Adipose tissue (tissue), 3 donors: ENCODE data around the gene PTPRN2. TPM values are rescaled to one million over a fixed set of nuclear protein-coding genes. Genes with fewer than 3 reads are reported as not detected.
"Not testable (repeated sequence)": the region's sequence is repeated elsewhere in the genome, so short reads cannot be mapped to it uniquely, and the experiment has no call there.

ENCODE experiments used
- H3K27ac ChIP-seq: one replicate; pipeline ENCODE4 v1.5.1; 2013; ENCODE audit warnings: low read depth, low read length
- WGBS, 3 donors: extraction: QIAGEN DNeasy Blood & Tissue Kit; methylation state at CpG; one replicate each; pipeline ENCODE4 v1.1.7; 2013; 5-methylcytosine and 5-hydroxymethylcytosine counted together
- polyA plus RNA-seq, 3 donors: library from polyadenylated mRNA; stranded (reverse); fragments of 200-250 nt; gene quantifications; one replicate each; pipeline ENCODE4 v1.2.3, GENCODE V29; 2013
- donor health status: healthy with polysubstance abuse.
- donor health status: Bipolar disorder and iron deficiency.
- donor health status: healthy.

PTPRN2 gene
- polyA plus RNA-seq, 3 donors, result 3.7 to 8.0 (median 7.3) TPM

DNA sequence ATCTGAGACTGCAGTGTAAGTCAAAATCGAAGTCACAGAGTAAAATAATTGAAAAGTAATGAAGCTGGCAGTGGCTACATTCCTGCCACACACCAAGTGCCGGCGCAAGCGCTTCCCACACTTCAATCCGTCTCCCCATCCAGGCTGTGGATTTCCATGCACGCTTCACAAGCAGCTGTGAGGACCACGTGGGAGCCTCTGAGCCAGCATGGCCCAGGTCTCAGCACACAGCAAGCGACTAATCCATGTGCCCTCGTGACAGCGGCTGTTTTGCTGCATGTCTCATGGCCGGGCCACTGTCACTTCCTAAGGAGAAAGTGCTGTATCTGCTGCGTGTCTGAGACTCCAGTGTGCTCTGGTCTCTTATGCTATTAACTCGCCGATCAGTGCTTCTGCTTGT, 683.9 kb downstream of the PTPRN2 start:
- 70 to 82% (median 75%) methylated on average over 14 of the region's 14 CpGs for WGBS, 3 donors
- no peak overlapping the region for H3K27ac ChIP-seq

DNA sequence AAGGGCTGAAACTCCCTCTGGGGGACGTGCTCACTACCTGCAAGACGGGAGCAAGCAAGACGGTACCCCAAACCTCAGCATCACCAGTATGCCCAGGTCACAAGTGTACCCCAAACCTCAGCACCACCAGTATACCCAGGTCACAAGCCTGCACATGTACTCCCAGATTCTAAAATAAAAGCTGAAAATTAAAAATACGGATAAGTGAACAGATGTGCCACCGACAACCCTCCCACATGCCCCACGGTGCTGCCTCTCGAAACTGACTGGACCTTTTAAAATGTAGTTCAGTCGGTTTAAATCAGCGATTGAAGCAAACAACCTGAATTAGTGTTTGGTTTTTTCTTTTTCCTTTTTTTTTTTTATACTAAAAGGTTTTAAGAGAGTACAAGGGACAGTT, 684.3 kb downstream of the PTPRN2 start:
- WGBS, 3 donors, result 80 to 93% (median 89%) methylated on average over 9 of the region's 9 CpGs
- H3K27ac ChIP-seq, result no peak overlapping the region

DNA sequence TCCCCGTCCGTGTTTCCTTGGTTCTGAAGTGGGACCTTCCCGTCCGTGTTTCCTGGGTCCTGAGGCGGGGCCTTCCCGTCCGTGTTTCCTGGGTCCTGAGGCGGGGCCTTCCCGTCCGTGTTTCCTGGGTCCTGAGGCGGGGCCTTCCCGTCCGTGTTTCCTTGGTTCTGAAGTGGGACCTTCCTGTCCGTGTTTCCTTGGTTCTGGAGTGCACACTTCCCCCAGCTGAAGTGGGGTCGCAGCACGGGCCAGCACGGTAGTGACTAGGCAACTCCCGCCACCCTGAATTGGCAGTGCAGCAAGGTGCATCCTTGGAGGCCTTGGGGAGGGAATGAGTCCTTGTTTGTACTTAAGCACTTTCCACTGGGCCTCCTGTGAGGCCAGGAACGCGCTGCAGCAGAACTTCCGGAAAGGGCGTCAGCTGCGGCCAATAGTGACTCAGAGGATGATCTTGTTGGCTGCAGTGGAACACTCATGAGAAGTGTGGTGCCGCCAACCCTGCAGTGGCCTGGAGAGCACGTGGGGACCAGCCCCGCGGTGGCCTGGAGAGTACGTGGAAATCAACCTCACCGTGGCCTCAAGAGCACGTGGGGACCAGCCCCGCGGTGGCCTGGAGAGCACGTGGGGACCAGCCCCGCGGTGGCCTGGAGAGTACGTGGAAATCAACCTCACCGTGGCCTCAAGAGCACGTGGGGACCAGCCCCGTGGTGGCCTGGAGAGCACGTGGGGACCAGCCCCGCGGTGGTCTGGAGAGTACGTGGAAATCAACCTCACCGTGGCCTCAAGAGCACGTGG, 685.6 kb downstream of the PTPRN2 start:
- 90 to 92% (median 92%) methylated on average over 34 to 44 of the region's 45 CpGs for WGBS, 3 donors
- not testable (repeated sequence) for H3K27ac ChIP-seq

DNA sequence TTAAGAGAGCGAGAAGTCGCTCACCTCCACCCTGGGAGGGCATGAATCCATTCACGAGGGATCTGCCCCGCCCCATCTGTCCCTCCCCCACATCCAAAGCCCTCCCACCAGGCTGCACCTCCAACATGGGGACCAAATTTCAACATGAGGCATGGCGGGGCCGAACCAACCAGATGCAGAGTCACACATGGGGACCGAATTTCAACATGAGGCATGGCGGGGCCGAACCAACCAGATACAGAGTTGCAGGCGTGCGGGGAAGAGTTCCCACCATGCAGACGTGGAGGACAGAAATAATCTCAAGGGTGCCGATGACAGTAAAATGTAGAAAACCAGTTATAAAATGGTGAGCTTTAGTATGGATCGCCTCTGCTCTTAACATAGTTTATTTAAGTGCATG, 686.5 kb downstream of the PTPRN2 start:
- WGBS, 3 donors, result 86 to 94% (median 90%) methylated on average over 14 of the region's 14 CpGs
- H3K27ac ChIP-seq, result no peak overlapping the region

DNA sequence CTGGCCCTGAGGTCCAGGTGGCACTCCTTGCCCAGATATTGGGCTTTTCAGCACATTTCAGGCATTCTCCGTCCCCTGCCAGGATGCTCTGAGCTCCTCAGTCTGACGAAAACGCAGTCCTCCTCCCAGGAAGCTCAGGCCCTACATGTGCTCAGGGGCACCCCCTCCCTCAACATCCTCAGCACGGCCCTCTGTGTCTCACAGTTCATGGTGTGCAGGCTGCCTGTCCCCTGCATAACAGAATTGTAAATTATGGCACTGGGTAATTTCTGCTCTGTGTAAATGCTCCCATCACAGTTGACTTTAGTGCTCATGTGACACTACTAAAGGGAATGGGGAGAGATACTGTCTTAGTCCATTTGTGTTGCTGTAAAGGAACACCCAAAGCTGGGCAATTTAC, 687.1 kb downstream of the PTPRN2 start:
- WGBS, 3 donors, result 71 to 88% (median 82%) methylated on average over 4 of the region's 4 CpGs
- no peak overlapping the region for H3K27ac ChIP-seq

DNA sequence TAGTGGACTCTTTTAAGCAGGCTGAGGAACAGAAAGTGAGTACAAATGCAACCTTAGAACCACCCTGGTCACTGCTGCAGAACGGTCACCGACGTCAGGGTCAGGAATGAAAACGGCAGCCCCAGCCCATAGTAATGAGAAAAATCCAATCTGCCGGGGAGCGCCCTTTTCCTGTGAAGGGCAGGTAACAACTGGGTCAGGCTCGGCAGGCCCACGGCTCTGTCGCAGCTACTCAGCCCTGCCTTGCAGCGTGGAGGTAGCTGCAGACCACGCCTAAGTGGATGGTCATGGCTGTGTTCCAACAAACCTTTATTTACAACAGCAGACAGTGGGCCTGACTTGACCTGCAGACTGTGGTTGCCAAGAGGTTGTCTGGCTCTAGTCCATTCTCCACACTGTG, 687.6 kb downstream of the PTPRN2 start:
- no peak overlapping the region for H3K27ac ChIP-seq
- WGBS, 3 donors, result 56 to 63% (median 57%) methylated on average over 11 of the region's 11 CpGs

DNA sequence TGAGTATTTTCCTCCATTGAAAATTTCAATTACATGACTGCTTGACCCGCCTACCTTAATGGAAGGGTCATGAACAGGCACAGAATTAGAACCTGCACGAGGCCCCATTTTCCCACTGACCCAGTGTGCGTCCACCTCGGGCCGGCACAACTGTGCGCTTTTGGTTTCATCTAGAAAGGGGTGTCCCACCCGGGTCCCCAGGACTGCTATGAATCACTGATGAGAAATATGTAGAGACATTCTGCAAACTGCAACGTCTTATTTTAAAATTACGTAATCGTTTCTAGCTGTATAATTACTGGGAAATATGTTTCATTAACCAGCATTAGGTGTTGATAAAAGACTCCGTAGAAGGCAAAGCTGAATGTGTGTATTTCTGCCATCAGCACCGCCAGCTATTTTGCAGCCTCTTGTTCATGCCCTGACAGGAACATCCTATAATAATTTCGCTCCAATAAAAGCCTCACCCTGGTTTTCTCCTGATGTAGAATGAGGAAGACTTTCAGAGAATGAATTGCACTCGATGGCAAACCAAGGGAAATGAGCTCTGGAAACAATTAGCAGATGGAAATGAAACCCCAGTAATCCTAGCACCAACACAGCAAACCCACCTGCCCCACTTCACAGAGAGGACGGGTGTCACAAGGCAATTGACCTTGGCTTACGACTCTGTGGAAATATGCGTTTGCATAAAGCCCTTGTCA, 688.7 kb downstream of the PTPRN2 start:
- WGBS, 3 donors, result 67 to 74% (median 72%) methylated on average over 17 of the region's 17 CpGs
- H3K27ac ChIP-seq, result no peak overlapping the region

DNA sequence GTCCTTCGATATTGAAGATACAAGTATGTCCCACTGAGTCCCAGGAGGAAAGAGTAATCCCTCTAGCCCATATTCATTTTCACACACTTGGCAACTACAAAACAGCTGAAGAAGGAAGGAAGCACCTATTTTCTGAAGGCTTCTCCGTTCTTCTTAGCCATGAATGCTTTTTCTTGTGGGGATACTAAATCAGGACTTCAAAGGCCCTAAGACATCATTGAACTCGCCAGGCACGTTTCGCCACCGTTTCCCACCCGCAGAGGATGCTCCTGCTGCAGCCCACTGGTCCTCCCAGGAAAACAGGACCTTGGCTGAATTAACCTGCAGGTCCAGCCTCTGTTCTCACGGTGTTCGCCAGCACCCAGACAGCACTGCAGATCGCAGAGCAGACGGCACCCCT, 689.4 kb downstream of the PTPRN2 start:
- WGBS, 3 donors, result 77 to 91% (median 78%) methylated on average over 11 of the region's 11 CpGs
- H3K27ac ChIP-seq, result no peak overlapping the region

DNA sequence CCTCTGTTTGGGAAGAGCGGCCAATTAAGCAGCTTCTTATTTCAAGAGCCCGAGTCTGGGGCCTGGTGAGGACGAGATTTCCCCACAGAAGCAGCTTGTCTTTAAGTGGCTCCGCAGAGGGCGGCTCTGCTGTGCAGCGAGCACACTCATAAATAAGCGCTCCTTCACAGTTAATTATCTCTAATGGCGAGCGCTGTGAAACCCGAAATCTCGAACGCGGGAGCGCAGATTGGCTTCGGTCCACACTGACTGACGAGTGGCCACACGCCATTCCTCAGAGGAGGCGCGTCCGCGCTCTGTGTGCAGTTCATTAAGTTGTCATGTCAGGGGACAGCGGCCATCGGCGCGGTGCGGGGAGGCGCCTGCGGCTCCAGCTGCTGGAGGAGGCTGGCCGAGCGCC, 689.9 kb downstream of the PTPRN2 start:
- WGBS, 3 donors, result 86 to 92% (median 89%) methylated on average over 30 of the region's 30 CpGs

DNA sequence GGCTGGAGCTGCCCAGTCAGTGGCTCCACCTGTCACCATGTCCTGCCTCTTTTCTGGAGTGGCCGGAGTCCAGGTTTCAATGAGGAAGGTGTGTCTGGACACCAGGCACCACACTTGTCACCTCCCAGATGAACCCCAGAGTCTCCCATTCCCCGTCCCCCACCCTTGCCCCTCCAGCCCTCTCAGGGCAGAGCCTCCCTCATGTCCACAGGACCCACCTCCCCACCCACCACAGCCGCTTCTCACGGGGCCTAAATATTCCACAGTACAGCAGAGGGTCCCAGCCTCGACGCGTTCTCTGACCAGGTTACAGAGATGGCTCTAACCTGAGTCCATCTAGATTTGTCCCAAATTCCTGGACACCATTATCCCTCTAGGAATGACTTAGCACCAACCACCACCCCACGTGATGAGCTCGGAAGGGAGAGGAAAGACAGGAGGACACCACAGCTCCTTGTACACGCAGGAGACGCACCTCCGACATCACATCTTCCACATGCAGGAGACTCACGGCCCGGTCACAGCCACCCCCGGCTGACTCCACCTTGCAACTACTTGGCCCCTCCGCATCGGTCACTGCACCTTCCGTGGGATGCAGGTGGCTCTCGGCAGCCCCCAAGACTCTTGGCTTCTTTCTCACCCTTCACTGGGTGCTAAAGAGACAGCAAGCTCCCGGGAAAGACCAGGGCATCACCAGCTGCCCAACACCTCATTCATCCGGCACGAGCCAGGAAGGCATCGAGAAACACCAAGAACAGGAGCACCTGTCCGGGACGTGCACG, 690.7 kb downstream of the PTPRN2 start:
- 88 to 93% (median 92%) methylated on average over 25 to 26 of the region's 26 CpGs for WGBS, 3 donors
- H3K27ac ChIP-seq, result no peak overlapping the region

More for the DNA sequence above, 689.9 kb downstream of the PTPRN2 start:
- H3K27ac ChIP-seq, result no peak overlapping the region

DNA sequence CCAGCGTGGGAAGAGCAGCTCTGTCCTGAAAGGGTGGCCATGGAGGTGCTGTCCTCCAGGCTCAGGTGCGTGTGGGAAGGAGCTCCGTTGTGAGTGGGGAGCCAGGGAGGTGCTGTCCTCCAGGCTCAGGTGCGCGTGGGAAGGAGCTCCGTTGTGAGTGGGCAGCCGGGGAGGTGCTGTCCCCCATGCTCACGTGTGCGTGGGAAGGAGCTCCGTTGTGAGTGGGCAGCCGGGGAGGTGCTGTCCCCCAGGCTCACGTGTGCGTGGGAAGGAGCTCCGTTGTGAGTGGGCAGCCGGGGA, 691.3 kb downstream of the PTPRN2 start:
- H3K27ac ChIP-seq, result not testable (repeated sequence)
- WGBS, 3 donors, result 87 to 92% (median 91%) methylated on average over 15 of the region's 15 CpGs

DNA sequence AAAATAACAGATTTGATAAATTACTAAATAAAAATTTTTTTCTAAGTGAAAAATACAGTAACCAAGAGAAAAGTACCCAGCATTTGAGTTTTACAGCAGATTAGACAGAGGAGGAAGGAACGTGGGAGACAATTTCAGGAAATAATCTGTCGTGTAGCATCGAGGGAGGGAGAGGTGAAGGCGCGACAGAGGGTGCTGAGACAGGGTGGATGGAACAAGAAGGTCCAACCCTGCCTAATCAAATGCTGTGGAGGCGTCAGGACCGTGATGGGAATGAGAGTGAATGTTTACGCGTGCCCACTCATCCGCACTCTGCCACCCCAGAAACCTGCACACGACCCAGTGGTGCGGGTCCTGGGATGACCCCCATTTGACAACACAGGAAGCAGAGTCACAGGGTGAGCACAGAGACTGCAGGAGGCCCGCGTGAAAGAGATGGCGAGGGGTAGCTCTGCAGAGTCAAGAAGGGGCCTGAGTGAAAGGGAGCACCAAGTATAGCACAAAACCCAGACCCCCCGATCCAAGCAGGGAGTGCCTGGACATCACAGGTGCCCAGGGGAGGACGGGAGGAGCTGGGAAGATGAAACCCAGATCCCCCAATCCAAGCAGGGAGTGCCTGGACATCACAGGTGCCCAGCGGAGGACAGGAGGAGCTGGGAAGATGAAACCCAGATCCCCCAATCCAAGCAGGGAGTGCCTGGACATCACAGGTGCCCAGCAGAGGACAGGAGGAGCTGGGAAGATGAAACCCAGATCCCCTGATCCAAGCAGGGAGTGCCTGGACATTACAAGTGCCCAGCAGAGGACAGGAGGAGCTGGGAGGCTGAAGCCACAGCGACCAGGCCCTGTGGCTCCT, 691.9 kb downstream of the PTPRN2 start:
- WGBS, 3 donors, result 66 to 86% (median 67%) methylated on average over 19 of the region's 19 CpGs

DNA sequence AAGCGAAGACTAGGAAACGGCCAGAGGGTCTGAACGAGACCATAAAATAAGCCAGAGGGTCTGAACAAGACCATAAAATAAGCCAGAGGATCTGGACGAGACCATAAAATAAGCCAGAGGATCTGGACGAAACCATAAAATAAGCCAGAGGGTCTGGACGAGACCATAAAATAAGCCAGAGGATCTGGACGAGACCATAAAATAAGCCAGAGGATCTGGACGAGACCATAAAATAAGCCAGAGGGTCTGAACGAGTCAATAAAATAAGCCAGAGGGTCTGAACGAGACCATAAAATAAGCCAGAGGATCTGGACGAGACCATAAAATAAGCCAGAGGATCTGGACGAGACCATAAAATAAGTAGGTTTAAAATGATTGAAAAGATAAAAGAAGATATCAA, 692.5 kb downstream of the PTPRN2 start:
- 60 to 84% (median 83%) methylated on average over 12 of the region's 12 CpGs for WGBS, 3 donors
- H3K27ac ChIP-seq, result not testable (repeated sequence)

More for the DNA sequence above, 691.9 kb downstream of the PTPRN2 start:
- no peak overlapping the region for H3K27ac ChIP-seq

DNA sequence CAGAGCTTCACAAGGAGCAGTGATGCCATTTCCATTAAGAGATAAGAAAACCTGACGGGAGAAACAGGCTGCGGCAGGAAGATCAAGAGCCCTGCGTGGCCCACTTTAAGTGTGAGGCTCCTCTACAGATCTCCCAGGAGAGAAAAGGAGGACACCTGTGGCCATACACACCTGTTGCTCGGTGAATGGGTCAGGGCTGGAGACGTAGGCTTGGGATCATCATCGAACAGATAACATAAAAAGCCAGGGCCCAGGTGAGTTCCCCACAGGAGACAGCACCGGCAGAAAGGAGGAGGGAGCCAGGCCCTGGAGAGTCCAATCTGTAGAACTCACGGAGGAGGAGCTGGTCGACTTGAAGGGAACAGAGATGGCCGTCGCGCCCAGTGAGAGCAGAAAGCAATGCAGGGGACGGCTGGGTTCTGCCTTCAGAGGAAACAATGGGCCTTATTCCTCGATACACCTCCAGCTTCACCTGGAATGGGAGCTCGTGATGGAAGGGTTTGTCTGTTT, 694.0 kb downstream of the PTPRN2 start:
- H3K27ac ChIP-seq, result no peak overlapping the region
- WGBS, 3 donors, result 89 to 92% (median 91%) methylated on average over 15 of the region's 15 CpGs

DNA sequence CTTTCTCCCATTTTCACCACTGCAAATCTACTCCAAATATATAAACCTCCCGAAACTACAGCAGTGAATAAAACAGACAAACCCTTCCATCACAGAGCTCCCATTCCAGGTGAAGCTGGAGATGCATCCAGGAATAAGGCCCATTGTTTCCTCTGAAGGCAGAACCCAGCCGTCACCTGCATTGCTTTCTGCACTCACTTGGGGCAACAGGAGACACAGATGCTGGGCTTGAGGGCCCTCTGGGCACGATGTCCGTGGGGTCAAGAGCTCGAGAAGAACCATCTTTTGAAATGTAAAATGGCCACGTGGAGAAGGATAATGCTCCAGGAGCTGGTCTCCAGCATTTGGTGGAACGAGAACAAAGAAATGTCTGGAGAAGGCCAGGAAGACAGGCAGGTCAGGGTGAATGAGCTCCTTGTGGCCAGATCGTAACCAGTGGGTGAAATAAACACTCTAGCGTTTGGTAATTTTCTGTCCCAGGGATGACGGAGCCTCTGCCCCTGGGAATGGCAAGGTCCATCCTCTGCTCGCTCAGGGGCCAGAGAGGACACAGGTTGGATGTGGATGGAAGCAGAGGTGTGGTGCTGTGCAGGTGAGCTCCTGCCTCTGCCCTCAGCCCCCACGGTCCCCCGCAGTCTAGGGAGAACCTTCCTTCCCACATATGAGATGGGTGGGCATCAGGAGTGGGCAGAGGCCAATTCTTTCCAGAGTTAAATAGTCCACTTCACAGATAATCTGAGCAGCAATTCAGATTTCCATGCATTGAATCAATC, 694.7 kb downstream of the PTPRN2 start:
- 86 to 90% (median 88%) methylated on average over 13 of the region's 13 CpGs for WGBS, 3 donors

DNA sequence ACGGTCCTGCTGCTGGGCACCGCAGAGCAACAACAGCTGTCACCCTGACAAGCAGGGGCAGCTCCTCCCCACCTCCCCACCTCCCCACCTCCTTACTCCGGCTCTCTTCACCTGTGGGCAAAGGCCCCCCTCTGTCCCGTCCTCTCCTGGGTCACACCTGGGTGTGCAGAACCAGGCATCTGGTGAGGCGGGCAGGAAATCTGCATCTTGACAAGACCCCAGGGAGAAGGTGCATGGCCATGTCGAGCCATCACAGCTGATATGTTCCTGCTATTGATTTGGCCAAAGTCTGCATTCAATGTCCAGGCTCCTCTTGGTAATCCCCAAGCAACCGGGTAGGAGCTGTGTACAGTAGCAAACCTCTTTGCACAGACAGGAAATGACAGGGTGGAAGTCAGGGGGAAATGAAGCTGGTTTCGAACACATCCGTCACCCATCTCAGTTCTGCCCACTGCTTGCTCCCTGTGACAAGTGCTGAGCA, 696.7 kb downstream of the PTPRN2 start:
- 62 to 68% (median 64%) methylated on average over 9 of the region's 9 CpGs for WGBS, 3 donors
- no peak overlapping the region for H3K27ac ChIP-seq

More for the DNA sequence above, 694.7 kb downstream of the PTPRN2 start:
- no peak overlapping the region for H3K27ac ChIP-seq

DNA sequence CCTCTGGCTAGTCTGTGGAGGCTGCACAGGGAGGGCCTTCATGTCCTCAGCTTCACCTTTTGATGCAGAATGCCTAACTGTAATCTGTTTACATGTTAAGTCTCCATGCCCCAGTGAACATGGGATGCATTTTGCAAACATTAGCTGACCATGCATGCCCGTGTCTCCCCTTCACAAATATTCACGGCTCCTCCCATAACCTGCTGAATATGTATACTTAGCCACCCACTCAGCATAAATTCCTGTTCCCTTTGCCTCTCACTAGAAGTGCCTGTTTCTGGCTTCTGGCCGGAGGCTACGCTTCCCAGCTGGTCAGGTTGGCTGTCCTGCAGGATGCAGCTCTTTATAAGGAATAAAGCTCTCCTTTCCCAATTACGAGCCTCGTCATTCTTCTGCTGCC, 698.1 kb downstream of the PTPRN2 start:
- no peak overlapping the region for H3K27ac ChIP-seq
- 85 to 88% (median 88%) methylated on average over 6 of the region's 6 CpGs for WGBS, 3 donors
